Measurements from ENCODE around the gene RMP24.

RMP24 gene

GRCh38 chr18:35948080-35948479 lies 24.4 kb upstream of the RMP24 start:
- DNase-seq (ENCODE audit: insufficient read length, low spot score) (no peak), FAIRE-seq (no peak)
- no peak for TF ChIP-seq CTCF (IDR thresholded peaks at IDR 0.05; ENCODE audit: insufficient read depth, missing control alignments)

GRCh38 chr18:35949090-35949489 lies 23.4 kb upstream of the RMP24 start:
- TF ChIP-seq CTCF (IDR thresholded peaks at IDR 0.05; ENCODE audit: insufficient read depth, missing control alignments): no peak
- DNase-seq (ENCODE audit: insufficient read length, low spot score) (no peak), FAIRE-seq (peak; percentile 64)

- FAIRE-seq (peak; percentile 94), DNase-seq (ENCODE audit: insufficient read length, low spot score) (peak; percentile 50)
- peak; percentile 80 for TF ChIP-seq CTCF (IDR thresholded peaks at IDR 0.05; ENCODE audit: insufficient read depth, missing control alignments)
These were observed 22.4 kb upstream of the RMP24 start for GRCh38 chr18:35949903-35950627.

- TF ChIP-seq CTCF (IDR thresholded peaks at IDR 0.05; ENCODE audit: insufficient read depth, missing control alignments): no peak
- DNase-seq (ENCODE audit: insufficient read length, low spot score) (no peak), FAIRE-seq (no peak)
These were observed 21.9 kb upstream of the RMP24 start for GRCh38 chr18:35950628-35950982.

GRCh38 chr18:35953688-35954087 lies 18.8 kb upstream of the RMP24 start:
- TF ChIP-seq CTCF (IDR thresholded peaks at IDR 0.05; ENCODE audit: insufficient read depth, missing control alignments): no peak
- peak; percentile 46 for FAIRE-seq
- DNase-seq (ENCODE audit: insufficient read length, low spot score): no peak

GRCh38 chr18:35956226-35956625 lies 16.3 kb upstream of the RMP24 start:
- FAIRE-seq: no peak

More at GRCh38 chr18:35956226-35956625, 16.3 kb upstream of the RMP24 start:
- no peak for DNase-seq (ENCODE audit: insufficient read length, low spot score)
- TF ChIP-seq CTCF (IDR thresholded peaks at IDR 0.05; ENCODE audit: insufficient read depth, missing control alignments): no peak
